GM12864 (cell line): Measurements from ENCODE around the gene UBE2QL1.

Experiments
- DNase-seq: peaks from one replicate; pipeline ENCODE4 v3.0.0-alpha.2; 2011; ENCODE audit warnings: low read depth
- H3K4me3 ChIP-seq: 2 replicates; pipeline ENCODE4 v1.5.1; 2011; ENCODE audit warnings: mild to moderate bottlenecking, low read depth, low read length, control low read depth
- CTCF ChIP-seq: IDR thresholded peaks from 2 replicates; pipeline ENCODE4 v1.5.1; 2011; ENCODE audit warnings: low read depth, mild to moderate bottlenecking, moderate library complexity, low read length, control low read depth, inconsistent platforms; ENCODE audit errors: missing control alignments

The UBE2QL1 gene

DNA sequence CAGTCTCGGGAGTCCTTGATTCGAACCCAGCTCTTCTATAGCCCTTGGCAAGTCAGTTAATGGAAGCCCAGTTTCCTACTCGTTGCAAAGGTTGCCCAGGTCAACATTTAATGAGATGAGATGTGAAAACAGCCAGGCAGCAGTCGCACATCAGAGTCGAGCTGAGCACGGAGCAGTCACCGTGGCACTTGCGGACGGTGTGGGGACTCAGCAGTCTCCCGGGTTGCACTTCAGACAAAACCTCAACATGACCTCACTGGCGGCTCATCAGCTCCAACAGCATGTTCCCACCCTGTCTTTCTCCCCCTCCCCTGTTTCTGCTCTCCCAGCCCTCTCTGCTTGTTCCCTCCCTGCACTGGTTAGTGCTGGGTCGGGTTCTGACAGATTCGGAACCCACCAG, 35.8 kb downstream of the UBE2QL1 start:
- TF ChIP-seq CTCF, result no peak
- H3K4me3 ChIP-seq, result peak overlapping the region; percentile 15; the same call in 1 of the 2 replicates
- no peak for DNase-seq

DNA sequence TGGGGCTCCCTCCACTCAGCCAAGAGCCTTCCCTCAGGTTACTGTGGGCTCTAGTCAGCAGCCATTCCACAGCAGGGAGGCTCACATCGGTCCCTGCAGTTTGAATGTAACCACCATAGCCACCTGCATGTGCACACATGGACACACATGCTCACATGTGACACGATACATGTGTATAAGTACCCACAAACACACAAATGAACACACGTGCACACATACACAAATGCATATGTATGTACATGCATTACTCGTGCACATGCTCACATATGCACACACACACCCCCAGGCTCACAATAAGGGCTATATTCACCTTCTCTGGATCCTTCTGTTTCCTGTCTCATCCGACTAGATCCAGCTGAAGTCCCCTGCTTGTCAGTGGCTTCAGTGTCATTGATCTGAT, 36.2 kb downstream of the UBE2QL1 start:
- no peak for DNase-seq
- no peak overlapping the region for H3K4me3 ChIP-seq
- no peak for TF ChIP-seq CTCF

DNA sequence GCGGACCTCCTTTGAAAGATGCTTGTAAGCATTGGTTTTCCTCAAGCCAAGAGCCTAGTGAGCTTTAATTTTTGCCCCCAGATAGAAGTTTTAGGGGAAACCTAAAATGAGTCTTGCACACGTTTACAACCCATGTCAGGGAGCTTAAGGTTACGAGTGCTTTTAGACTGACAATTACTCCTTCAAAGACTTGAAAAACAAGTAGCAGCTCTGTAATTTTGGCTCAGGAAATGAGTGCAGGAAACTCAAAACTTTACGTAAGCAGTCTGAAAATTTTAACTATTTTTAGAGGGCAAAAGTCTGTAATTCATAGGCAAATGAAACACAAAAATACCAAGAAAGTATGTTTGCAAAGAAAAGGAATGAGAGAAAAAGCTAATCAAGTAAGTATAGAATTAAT, 36.8 kb downstream of the UBE2QL1 start:
- TF ChIP-seq CTCF, result no peak
- no peak overlapping the region for H3K4me3 ChIP-seq
- peak; percentile 30 for DNase-seq

- no peak for DNase-seq
Observed at GRCh38 chr5:6486074-6486473, 37.4 kb downstream of the UBE2QL1 start.

GRCh38 chr5:6487081-6487480, 38.4 kb downstream of the UBE2QL1 start:
- no peak overlapping the region for H3K4me3 ChIP-seq
- DNase-seq, result no peak
- no peak for TF ChIP-seq CTCF

More at GRCh38 chr5:6486074-6486473, 37.4 kb downstream of the UBE2QL1 start:
- TF ChIP-seq CTCF, result no peak
- H3K4me3 ChIP-seq, result no peak overlapping the region

- no peak for TF ChIP-seq CTCF
- H3K4me3 ChIP-seq, result no peak overlapping the region
- no peak for DNase-seq
Observed at GRCh38 chr5:6488021-6488420, 39.4 kb downstream of the UBE2QL1 start.

GRCh38 chr5:6489643-6490185, 41.1 kb downstream of the UBE2QL1 start:
- H3K4me3 ChIP-seq, result no peak overlapping the region
- TF ChIP-seq CTCF, result no peak
- no peak for DNase-seq
